Activated T-cell treated with anti-CD3 and anti-CD28 coated beads, Interleukin-2, amount 50 U/mL, for 24 hours (primary cell): ENCODE measurements around the gene NXNL1.
"Not testable (repeated sequence)": the region's sequence is repeated elsewhere in the genome, so short reads cannot be mapped to it uniquely, and the experiment has no call there.

ENCODE experiments used
- DNase-seq: peaks from one replicate; pipeline ENCODE4 v3.0.0-alpha.2; 2020
- H3K27ac Mint-ChIP-seq: 2 replicates; pipeline ENCODE4 v1.8.0; 2020; ENCODE audit warnings: mild to moderate bottlenecking, mixed read lengths
- H3K27me3 Mint-ChIP-seq: 2 replicates; pipeline ENCODE4 v1.8.0; 2020; ENCODE audit warnings: mixed read lengths
- H3K36me3 Mint-ChIP-seq: 2 replicates; pipeline ENCODE4 v1.8.0; 2020; ENCODE audit warnings: low read depth, mixed read lengths
- H3K4me1 Mint-ChIP-seq: 2 replicates; pipeline ENCODE4 v1.8.0; 2020; ENCODE audit warnings: low read depth, mixed read lengths
- H3K4me3 Mint-ChIP-seq: 2 replicates; pipeline ENCODE4 v1.8.0; 2020; ENCODE audit warnings: mild to moderate bottlenecking, moderate library complexity, mixed read lengths
- H3K9me3 Mint-ChIP-seq: 2 replicates; pipeline ENCODE4 v1.8.0; 2020; ENCODE audit warnings: mixed read lengths

Gene NXNL1, protein sequence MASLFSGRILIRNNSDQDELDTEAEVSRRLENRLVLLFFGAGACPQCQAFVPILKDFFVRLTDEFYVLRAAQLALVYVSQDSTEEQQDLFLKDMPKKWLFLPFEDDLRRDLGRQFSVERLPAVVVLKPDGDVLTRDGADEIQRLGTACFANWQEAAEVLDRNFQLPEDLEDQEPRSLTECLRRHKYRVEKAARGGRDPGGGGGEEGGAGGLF

GRCh38 chr19:17460372-17461230 is at the start of gene NXNL1:
Gene NXNL1 (minus strand): TSS chr19:17460926. CDS start chr19:17460869, 57 bp downstream.
- H3K36me3 Mint-ChIP-seq: no peaks in the 10 kb centered on the region
- no peak for DNase-seq
- H3K4me1 Mint-ChIP-seq: no peaks in the 10 kb centered on the region
- H3K9me3 Mint-ChIP-seq: no peaks in the 10 kb centered on the region
- H3K27ac Mint-ChIP-seq: no peak within 1 kb of the TSS
- no peak within 1 kb of the TSS for H3K4me3 Mint-ChIP-seq
- peaks cover 29% of the 10 kb centered on the region for H3K27me3 Mint-ChIP-seq

GRCh38 chr19:17508558-17508933 is 47.8 kb upstream of the NXNL1 start:
- Mint-ChIP-seq H3K4me1 (peaks cover 39% of the 10 kb centered on the region), H3K27ac (peak overlapping the region; percentile 89), H3K4me3 (peak overlapping the region; percentile 28)

GRCh38 chr19:17506745-17507144 is 46.0 kb upstream of the NXNL1 start:
- DNase-seq: no peak
- Mint-ChIP-seq H3K4me3 (no peak overlapping the region), H3K4me1 (peaks cover 27% of the 10 kb centered on the region), H3K27me3 (no peaks in the 10 kb centered on the region), H3K9me3 (no peaks in the 10 kb centered on the region), H3K36me3 (peaks cover 41% of the 10 kb centered on the region), H3K27ac (no peak overlapping the region)

More at GRCh38 chr19:17508558-17508933, 47.8 kb upstream of the NXNL1 start:
- H3K36me3 Mint-ChIP-seq: peaks cover 49% of the 10 kb centered on the region
- H3K27me3 Mint-ChIP-seq, DNase-seq, H3K9me3 Mint-ChIP-seq: not testable (repeated sequence)

- Mint-ChIP-seq H3K36me3 (peaks cover 41% of the 10 kb centered on the region), H3K4me1 (peaks cover 25% of the 10 kb centered on the region), H3K27me3 (no peaks in the 10 kb centered on the region), H3K27ac (no peak overlapping the region), H3K4me3 (no peak overlapping the region), H3K9me3 (no peaks in the 10 kb centered on the region)
- DNase-seq: no peak
Observed at GRCh38 chr19:17505223-17505622, 44.5 kb upstream of the NXNL1 start.

- Mint-ChIP-seq H3K36me3 (peaks cover 34% of the 10 kb centered on the region), H3K4me1 (peaks cover 25% of the 10 kb centered on the region), H3K9me3 (no peaks in the 10 kb centered on the region), H3K4me3 (no peak overlapping the region), H3K27ac (no peak overlapping the region), H3K27me3 (no peaks in the 10 kb centered on the region)
- DNase-seq: no peak
Observed at GRCh38 chr19:17504456-17504855, 43.7 kb upstream of the NXNL1 start.

GRCh38 chr19:17504030-17504429 is 43.3 kb upstream of the NXNL1 start:
- no peaks in the 10 kb centered on the region for H3K27me3 Mint-ChIP-seq
- H3K4me1 Mint-ChIP-seq: peaks cover 24% of the 10 kb centered on the region
- H3K27ac Mint-ChIP-seq: no peak overlapping the region
- H3K36me3 Mint-ChIP-seq: peaks cover 31% of the 10 kb centered on the region
- no peaks in the 10 kb centered on the region for H3K9me3 Mint-ChIP-seq
- H3K4me3 Mint-ChIP-seq: no peak overlapping the region
- DNase-seq: no peak

GRCh38 chr19:17503240-17503639 is 42.5 kb upstream of the NXNL1 start:
- peaks cover 26% of the 10 kb centered on the region for H3K36me3 Mint-ChIP-seq
- H3K4me3 Mint-ChIP-seq: no peak overlapping the region
- peaks cover 19% of the 10 kb centered on the region for H3K4me1 Mint-ChIP-seq
- no peaks in the 10 kb centered on the region for H3K27me3 Mint-ChIP-seq
- no peak overlapping the region for H3K27ac Mint-ChIP-seq
- DNase-seq: no peak
- H3K9me3 Mint-ChIP-seq: no peaks in the 10 kb centered on the region

- Mint-ChIP-seq H3K27me3 (no peaks in the 10 kb centered on the region), H3K27ac (no peak overlapping the region), H3K36me3 (peaks cover 15% of the 10 kb centered on the region), H3K4me1 (peaks cover 20% of the 10 kb centered on the region), H3K9me3 (no peaks in the 10 kb centered on the region), H3K4me3 (no peak overlapping the region)
- no peak for DNase-seq
Observed at GRCh38 chr19:17500447-17501198, 39.9 kb upstream of the NXNL1 start.

- H3K27ac Mint-ChIP-seq: peak overlapping the region; percentile 79
- no peaks in the 10 kb centered on the region for H3K9me3 Mint-ChIP-seq
- H3K27me3 Mint-ChIP-seq: no peaks in the 10 kb centered on the region
- peaks cover 21% of the 10 kb centered on the region for H3K4me1 Mint-ChIP-seq
- no peak overlapping the region for H3K4me3 Mint-ChIP-seq
- no peak for DNase-seq
- peaks cover 9% of the 10 kb centered on the region for H3K36me3 Mint-ChIP-seq
Observed at GRCh38 chr19:17499648-17500446, 39.1 kb upstream of the NXNL1 start.

GRCh38 chr19:17499025-17499424 is 38.3 kb upstream of the NXNL1 start:
- H3K4me3 Mint-ChIP-seq, H3K27me3 Mint-ChIP-seq, H3K36me3 Mint-ChIP-seq, DNase-seq, H3K9me3 Mint-ChIP-seq, H3K27ac Mint-ChIP-seq: not testable (repeated sequence)
- H3K4me1 Mint-ChIP-seq: peaks cover 21% of the 10 kb centered on the region

DNA sequence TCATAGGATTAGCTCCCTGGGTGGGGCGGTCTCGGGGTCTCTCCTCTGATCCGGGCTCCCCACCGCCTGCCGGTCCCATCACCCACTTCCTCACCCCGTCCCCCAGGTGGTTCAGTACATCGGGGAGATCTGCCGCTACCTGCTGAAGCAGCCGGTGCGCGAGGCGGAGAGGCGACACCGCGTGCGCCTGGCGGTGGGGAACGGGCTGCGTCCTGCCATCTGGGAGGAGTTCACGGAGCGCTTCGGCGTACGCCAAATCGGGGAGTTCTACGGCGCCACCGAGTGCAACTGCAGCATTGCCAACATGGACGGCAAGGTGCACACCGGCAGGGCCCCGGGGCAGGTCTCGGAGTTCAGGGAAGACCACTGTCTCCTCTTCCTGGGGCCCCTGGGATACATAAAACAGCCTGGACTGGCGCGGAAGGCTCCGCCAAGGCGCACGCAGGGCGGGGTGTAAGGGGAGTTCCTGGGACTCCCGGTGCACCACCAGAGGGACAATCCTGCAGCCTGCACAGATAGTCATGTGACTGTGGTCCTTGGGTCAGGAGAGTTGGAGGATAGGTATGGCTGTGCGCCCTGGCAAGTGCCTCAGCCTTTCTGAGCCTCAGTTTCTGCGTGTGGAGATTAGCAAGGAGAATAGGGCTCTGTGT is 36.5 kb upstream of the NXNL1 start:
- Mint-ChIP-seq H3K4me3 (no peak overlapping the region), H3K27ac (no peak overlapping the region), H3K36me3 (peaks cover 9% of the 10 kb centered on the region), H3K4me1 (peaks cover 21% of the 10 kb centered on the region), H3K27me3 (no peaks in the 10 kb centered on the region), H3K9me3 (no peaks in the 10 kb centered on the region)
- DNase-seq: no peak

DNA sequence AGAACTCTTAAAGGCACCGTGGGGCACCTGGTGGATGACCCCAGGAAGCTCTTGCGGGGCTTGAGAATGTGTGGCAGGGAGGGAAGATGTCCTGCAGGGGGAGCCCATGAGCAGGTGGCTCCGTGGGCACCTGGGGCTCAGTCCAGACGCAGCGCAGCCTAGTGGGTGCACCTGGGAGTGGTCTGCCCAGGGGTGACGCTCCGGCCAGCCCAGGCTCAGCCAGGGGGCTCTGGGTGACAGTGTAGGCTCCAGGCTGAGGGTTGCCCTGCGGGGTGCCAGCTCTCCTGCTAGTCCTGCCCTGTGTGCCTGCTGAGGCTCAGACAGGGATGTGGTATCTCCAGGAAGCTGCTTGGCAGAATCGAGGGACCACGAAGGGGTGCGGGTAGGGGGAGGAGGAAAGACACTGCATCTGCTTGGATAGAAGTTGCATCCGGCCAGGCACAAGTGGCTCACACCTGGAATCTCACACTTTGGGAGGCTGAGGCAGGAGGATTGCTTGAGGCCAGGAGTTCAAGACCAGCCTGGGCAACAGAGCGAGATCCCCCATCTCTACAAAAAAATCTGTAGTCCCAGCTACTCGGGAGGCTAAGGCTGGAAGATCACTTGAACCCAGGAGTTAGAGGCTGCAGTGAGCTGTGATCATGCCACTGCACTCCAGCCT is 35.7 kb upstream of the NXNL1 start:
- Mint-ChIP-seq H3K27me3 (no peaks in the 10 kb centered on the region), H3K4me1 (peaks cover 21% of the 10 kb centered on the region), H3K36me3 (peaks cover 9% of the 10 kb centered on the region), H3K9me3 (no peaks in the 10 kb centered on the region), H3K4me3 (no peak overlapping the region), H3K27ac (no peak overlapping the region)
- peak; percentile 86 for DNase-seq

- Mint-ChIP-seq H3K27ac (no peak overlapping the region), H3K4me3 (no peak overlapping the region), H3K9me3 (no peaks in the 10 kb centered on the region), H3K4me1 (peaks cover 23% of the 10 kb centered on the region), H3K36me3 (peaks cover 4% of the 10 kb centered on the region), H3K27me3 (no peaks in the 10 kb centered on the region)
- DNase-seq: no peak
Observed at GRCh38 chr19:17495639-17496296, 35.0 kb upstream of the NXNL1 start.
